Measurements from ENCODE around the gene OR4D10. TPM values are rescaled to one million over a fixed set of nuclear protein-coding genes. Genes with fewer than 3 reads are reported as not detected.
"Not testable (repeated sequence)": the region's sequence is repeated elsewhere in the genome, so short reads cannot be mapped to it uniquely, and the experiment has no call there.

The OR4D10 gene
- total RNA-seq, 1 experiment from 2014 or later, result not detected

GRCh38 chr11:59437770-59438169, 35.3 kb upstream of the OR4D10 start:
- TF ChIP-seq REST (IDR thresholded peaks at IDR 0.05; ENCODE audit: low read depth) (no peak), FOSL1 (IDR thresholded peaks at IDR 0.05; ENCODE audit: low read depth) (no peak), ATF3 (IDR thresholded peaks at IDR 0.05) (no peak), SRF (IDR thresholded peaks at IDR 0.05; ENCODE audit: low read depth) (no peak), CBX3 (IDR thresholded peaks at IDR 0.05; ENCODE audit: low read depth) (no peak), CEBPB (IDR thresholded peaks at IDR 0.05; ENCODE audit: low read depth) (no peak)
- H3K79me2 ChIP-seq (ENCODE audit: insufficient read depth, low read length), result no peaks in the 10 kb centered on the region
- H3K9me2 ChIP-seq (ENCODE audit: insufficient read depth), result no peaks in the 10 kb centered on the region
- H4K20me1 ChIP-seq (ENCODE audit: insufficient read depth), result no peaks in the 10 kb centered on the region
- no peak overlapping the region for H3K27ac ChIP-seq (ENCODE audit: low read depth, low read length)
- H2AFZ ChIP-seq (ENCODE audit: low read depth, low read length, poor library complexity, severe bottlenecking), result no peak overlapping the region
- intact Hi-C loops (cut with micrococcal nuclease), result loop anchor here (10.0 kb wide), 1 partner anchor 367 kb away; no protein-coding TSS in a partner anchor
- POLR2A ChIA-PET, result no interaction called here
- H3K9me3 ChIP-seq (ENCODE audit: control insufficient read depth in 1 of 2, insufficient read depth in 1 of 2, low read depth in 1 of 2, low read length in 2 of 2), result no peaks in the 10 kb centered on the region
- no peak overlapping the region for H3K4me3 ChIP-seq (replicated peaks in 1 of 2; ENCODE audit: low read depth in 1 of 2, low read length in 2 of 2)
- CTCF ChIA-PET, result no interaction called here
- no peaks in the 10 kb centered on the region for H3K4me1 ChIP-seq (ENCODE audit: control insufficient read depth in 1 of 2, insufficient read depth in 2 of 2, low read length in 2 of 2)
- H3K4me2 ChIP-seq (ENCODE audit: low read length), result no peak overlapping the region
- ATAC-seq (no peak), DNase-seq (ENCODE audit: low read depth, low spot score) (no peak)
- no peaks in the 10 kb centered on the region for H3K36me3 ChIP-seq (ENCODE audit: control insufficient read depth in 1 of 2, insufficient read depth in 2 of 2, low read length in 2 of 2)
- no peak overlapping the region for H3K9ac ChIP-seq (ENCODE audit: low read length)
- H3K27me3 ChIP-seq (ENCODE audit: insufficient read depth, low read length), result no peaks in the 10 kb centered on the region
- RAD21 ChIA-PET (ENCODE audit: low non-redundant PET in 1 of 2, low total read pairs in 2 of 2, uncharacterized antibody in 2 of 2, unreplicated experiment in 2 of 2), result no interaction called here
- no TSS peak for BruUV-seq (replicated peaks)

GRCh38 chr11:59445624-59446023, 27.5 kb upstream of the OR4D10 start:
- POLR2A ChIA-PET, result not testable (repeated sequence)

More at GRCh38 chr11:59445624-59446023, 27.5 kb upstream of the OR4D10 start:
- intact Hi-C loops (cut with micrococcal nuclease), result loop anchor here (5.0 kb wide), 1 partner anchor 37 kb away; no protein-coding TSS in a partner anchor
- H3K4me3 ChIP-seq (replicated peaks in 1 of 2; ENCODE audit: low read depth in 1 of 2, low read length in 2 of 2); CTCF ChIA-PET; H3K9me3 ChIP-seq (ENCODE audit: control insufficient read depth in 1 of 2, insufficient read depth in 1 of 2, low read depth in 1 of 2, low read length in 2 of 2); H3K9ac ChIP-seq (ENCODE audit: low read length); H2AFZ ChIP-seq (ENCODE audit: low read depth, low read length, poor library complexity, severe bottlenecking); H3K36me3 ChIP-seq (ENCODE audit: control insufficient read depth in 1 of 2, insufficient read depth in 2 of 2, low read length in 2 of 2); H4K20me1 ChIP-seq (ENCODE audit: insufficient read depth); BruUV-seq (replicated peaks); RAD21 ChIA-PET (ENCODE audit: low non-redundant PET in 1 of 2, low total read pairs in 2 of 2, uncharacterized antibody in 2 of 2, unreplicated experiment in 2 of 2); H3K9me2 ChIP-seq (ENCODE audit: insufficient read depth); H3K4me1 ChIP-seq (ENCODE audit: control insufficient read depth in 1 of 2, insufficient read depth in 2 of 2, low read length in 2 of 2); H3K27ac ChIP-seq (ENCODE audit: low read depth, low read length); H3K27me3 ChIP-seq (ENCODE audit: insufficient read depth, low read length); H3K79me2 ChIP-seq (ENCODE audit: insufficient read depth, low read length); DNase-seq (ENCODE audit: low read depth, low spot score); H3K4me2 ChIP-seq (ENCODE audit: low read length); ATAC-seq: not testable (repeated sequence)
